Caco-2 (cell line): Measurements from ENCODE around the gene PPP4R4. TPM values are rescaled to one million over a fixed set of nuclear protein-coding genes. Genes with fewer than 3 reads are reported as not detected.

ENCODE experiments used
- BruUV-seq: library from RNA; stranded (reverse); fragments of 400-500 nt; replicated peaks from 2 replicates; lab custom pipeline; 2021; lab: Mats Ljungman, UMichigan
- CTCF ChIA-PET: fragments of 300-600 bp; sonication (Branson Sonifier 250); formaldehyde crosslinking; loops from one replicate; lab custom pipeline; 2022; ENCODE audit warnings: antibody characterized with exemption; lab: Charles Lee
- POLR2A ChIA-PET: fragments of 300-600 bp; sonication (Branson Sonifier 250); formaldehyde crosslinking; loops from one replicate; lab custom pipeline; 2022; ENCODE audit warnings: antibody characterized with exemption; lab: Charles Lee
- DNase-seq, 2 experiments: peaks; one replicate each; pipeline versions ENCODE4 v3.0.0 to v3.0.0-alpha.2; 2020 to 2022
- H3K27me3 ChIP-seq: replicated peaks from 2 replicates; pipeline ENCODE4 v1.6.0; 2011; ENCODE audit warnings: low read length; ENCODE audit not compliant: control insufficient read depth, insufficient read depth
- H3K36me3 ChIP-seq: 2 replicates; pipeline ENCODE4 v1.5.1; 2011; ENCODE audit warnings: low read length; ENCODE audit not compliant: control insufficient read depth, insufficient read depth
- H3K4me1 ChIP-seq: fragments of 250-450 bp; sonication (Bioruptor Pico); 2 replicates; pipeline ENCODE4 v1.5.1; 2020; ENCODE audit warnings: mild to moderate bottlenecking
- H3K4me3 ChIP-seq: 2 replicates; pipeline ENCODE4 v1.5.1; 2011; ENCODE audit warnings: low read depth, mild to moderate bottlenecking, control low read depth, low read length
- H3K9me3 ChIP-seq: fragments of 250-450 bp; sonication (Bioruptor Pico); 2 replicates; pipeline ENCODE4 v1.5.1; 2020; ENCODE audit warnings: mild to moderate bottlenecking, moderate library complexity
- H3K27ac Mint-ChIP-seq: one replicate; pipeline ENCODE4 v1.8.0; 2022; ENCODE audit warnings: mixed read lengths; ENCODE audit not compliant: unreplicated experiment
- H3K27me3 Mint-ChIP-seq: one replicate; pipeline ENCODE4 v1.8.0; 2022; ENCODE audit warnings: mixed read lengths; ENCODE audit not compliant: insufficient read depth, unreplicated experiment
- H3K36me3 Mint-ChIP-seq: one replicate; pipeline ENCODE4 v1.8.0; 2022; ENCODE audit warnings: mild to moderate bottlenecking, mixed read lengths; ENCODE audit not compliant: insufficient read depth, unreplicated experiment
- H3K4me1 Mint-ChIP-seq: one replicate; pipeline ENCODE4 v1.8.0; 2022; ENCODE audit warnings: low read depth, mixed read lengths; ENCODE audit not compliant: unreplicated experiment
- H3K4me3 Mint-ChIP-seq: one replicate; pipeline ENCODE4 v1.8.0; 2022; ENCODE audit warnings: mild to moderate bottlenecking, moderate library complexity, mixed read lengths; ENCODE audit not compliant: unreplicated experiment
- H3K9me3 Mint-ChIP-seq: one replicate; pipeline ENCODE4 v1.8.0; 2022; ENCODE audit warnings: mixed read lengths; ENCODE audit not compliant: unreplicated experiment
- CTCF ChIP-seq, 2 experiments: fragments of 200-600 bp in 1 of 2; IDR thresholded peaks; 1 replicate in 1 of 2; 2 replicates in 1 of 2; pipeline versions ENCODE4 v1.5.1 to v1.8.0; 2011 to 2022; ENCODE audit warnings: antibody characterized with exemption in 1 of 2, control low read depth in 1 of 2, inconsistent platforms in 1 of 2, low read depth in 1 of 2, low read length in 1 of 2, mild to moderate bottlenecking in 1 of 2, moderate library complexity in 1 of 2; ENCODE audit not compliant: insufficient read depth in 1 of 2, severe bottlenecking in 1 of 2, unreplicated experiment in 1 of 2
- intact Hi-C: fragments of 100-400 bp; cut with micrococcal nuclease; formaldehyde crosslinking; loops from one replicate; pipeline ENCODE4 v1.10.0; 2022; ENCODE audit not compliant: unreplicated experiment
- total RNA-seq: library from RNA; stranded (reverse); gene quantifications from 2 replicates; pipeline ENCODE4 v1.2.3, GENCODE V29; 2022

Gene PPP4R4
- total RNA-seq, 1 experiment from 2014 or later, result 0.20 TPM

- CTCF ChIA-PET, result no interaction called here
- Mint-ChIP-seq H3K4me3 (no peak overlapping the region), H3K9me3 (no peaks in the 10 kb centered on the region), H3K36me3 (no peaks in the 10 kb centered on the region), H3K27ac (no peak overlapping the region), H3K27me3 (no peaks in the 10 kb centered on the region), H3K4me1 (peaks cover 9% of the 10 kb centered on the region)
- DNase-seq, result no peak
- no peak overlapping the region for H3K4me3 ChIP-seq
- H3K27me3 ChIP-seq, result no peaks in the 10 kb centered on the region
- POLR2A ChIA-PET, result no interaction called here
- peaks cover 26% of the 10 kb centered on the region for H3K4me1 ChIP-seq
- no TSS peak for BruUV-seq
- no peaks in the 10 kb centered on the region for H3K9me3 ChIP-seq
- no peak for TF ChIP-seq CTCF (IDR thresholded peaks at IDR 0.05; ENCODE audit: insufficient read depth in 1 of 2, low read depth in 1 of 2, low read length in 1 of 2, severe bottlenecking in 1 of 2, unreplicated experiment in 1 of 2)
- intact Hi-C loops, result no loop called here
- peaks cover 1% of the 10 kb centered on the region for H3K36me3 ChIP-seq
Observed at GRCh38 chr14:94288610-94289465, 114.7 kb downstream of the PPP4R4 start.

GRCh38 chr14:94290197-94290596 is 116.1 kb downstream of the PPP4R4 start:
- intact Hi-C loops, result no loop called here
- peaks cover 9% of the 10 kb centered on the region for H3K4me1 Mint-ChIP-seq
- H3K27me3 ChIP-seq, result no peaks in the 10 kb centered on the region
- peaks cover 3% of the 10 kb centered on the region for H3K36me3 ChIP-seq
- no peaks in the 10 kb centered on the region for H3K9me3 Mint-ChIP-seq
- no peak for TF ChIP-seq CTCF (IDR thresholded peaks at IDR 0.05; ENCODE audit: insufficient read depth in 1 of 2, low read depth in 1 of 2, low read length in 1 of 2, severe bottlenecking in 1 of 2, unreplicated experiment in 1 of 2)
- POLR2A ChIA-PET, result no interaction called here
- no peak overlapping the region for H3K27ac Mint-ChIP-seq
- no TSS peak for BruUV-seq
- CTCF ChIA-PET, result no interaction called here
- no peaks in the 10 kb centered on the region for H3K36me3 Mint-ChIP-seq
- no peak for DNase-seq
- H3K4me1 ChIP-seq, result peaks cover 31% of the 10 kb centered on the region
- H3K4me3 Mint-ChIP-seq, result no peak overlapping the region
- no peaks in the 10 kb centered on the region for H3K9me3 ChIP-seq
- no peak overlapping the region for H3K4me3 ChIP-seq
- H3K27me3 Mint-ChIP-seq, result no peaks in the 10 kb centered on the region

GRCh38 chr14:94291159-94291905 is 117.2 kb downstream of the PPP4R4 start:
- Mint-ChIP-seq H3K4me1 (peaks cover 9% of the 10 kb centered on the region), H3K9me3 (no peaks in the 10 kb centered on the region), H3K27me3 (no peaks in the 10 kb centered on the region), H3K27ac (no peak overlapping the region), H3K4me3 (no peak overlapping the region), H3K36me3 (no peaks in the 10 kb centered on the region)
- CTCF ChIA-PET, result no interaction called here
- Histone ChIP-seq H3K4me3 (no peak overlapping the region), H3K36me3 (peaks cover 3% of the 10 kb centered on the region), H3K9me3 (no peaks in the 10 kb centered on the region), H3K4me1 (peaks cover 31% of the 10 kb centered on the region), H3K27me3 (no peaks in the 10 kb centered on the region)
- no peak for TF ChIP-seq CTCF (IDR thresholded peaks at IDR 0.05; ENCODE audit: insufficient read depth in 1 of 2, low read depth in 1 of 2, low read length in 1 of 2, severe bottlenecking in 1 of 2, unreplicated experiment in 1 of 2)
- POLR2A ChIA-PET, result no interaction called here
- intact Hi-C loops, result no loop called here
- DNase-seq, result no peak
- no TSS peak for BruUV-seq
